Astrocyte of the hippocampus (primary cell): Measurements from ENCODE around the gene TCTN3.
A peak's percentile ranks its signal among the peaks of the same experiment; 100 is the strongest.
"Not testable (repeated sequence)": the region's sequence is repeated elsewhere in the genome, so short reads cannot be mapped to it uniquely, and the experiment has no call there.

Experiments
- DNase-seq: peaks from one replicate; pipeline ENCODE4 v3.0.0; 2011; ENCODE audit warnings: low read depth, low spot score

The TCTN3 gene

GRCh38 chr10:95688648-95689047 is 5.1 kb downstream of the TCTN3 start:
- no peak for DNase-seq

- no peak for DNase-seq
These were observed 9.8 kb downstream of the TCTN3 start for GRCh38 chr10:95683966-95684365.

- DNase-seq, result no peak
These were observed 18.2 kb downstream of the TCTN3 start for GRCh38 chr10:95675403-95676116.

GRCh38 chr10:95674643-95675042 is 19.1 kb downstream of the TCTN3 start:
- no peak for DNase-seq

GRCh38 chr10:95672641-95673040 is 21.1 kb downstream of the TCTN3 start:
- not testable (repeated sequence) for DNase-seq

GRCh38 chr10:95664543-95664942 is 29.2 kb downstream of the TCTN3 start:
- no peak for DNase-seq

GRCh38 chr10:95663496-95663895 is 30.2 kb downstream of the TCTN3 start:
- DNase-seq, result no peak

- no peak for DNase-seq
These were observed 31.9 kb downstream of the TCTN3 start for GRCh38 chr10:95661818-95662217.

- DNase-seq, result peak; percentile 83
These were observed 33.4 kb downstream of the TCTN3 start for GRCh38 chr10:95660283-95660682.

GRCh38 chr10:95657250-95657649 is 36.5 kb downstream of the TCTN3 start:
- no peak for DNase-seq

- peak; percentile 97 for DNase-seq
These were observed 37.2 kb downstream of the TCTN3 start, which contains the start of gene ALDH18A1 for GRCh38 chr10:95656291-95657164. Gene ALDH18A1 (minus strand): TSS chr10:95656711. CDS start chr10:95653377, 3,334 bp downstream.

- peak; percentile 54 for DNase-seq
These were observed 38.0 kb downstream of the TCTN3 start for GRCh38 chr10:95655571-95656290.

- no peak for DNase-seq
These were observed 39.8 kb downstream of the TCTN3 start for GRCh38 chr10:95653895-95654294.

- no peak for DNase-seq
These were observed 42.2 kb downstream of the TCTN3 start for GRCh38 chr10:95651346-95652060.

GRCh38 chr10:95650232-95650631 is 43.5 kb downstream of the TCTN3 start:
- DNase-seq, result no peak

GRCh38 chr10:95648138-95648537 is 45.6 kb downstream of the TCTN3 start:
- DNase-seq, result no peak

- no peak for DNase-seq
These were observed 47.6 kb downstream of the TCTN3 start for GRCh38 chr10:95646160-95646559.

- DNase-seq, result no peak
These were observed 48.8 kb downstream of the TCTN3 start for GRCh38 chr10:95644901-95645300.

GRCh38 chr10:95640891-95641315 is 52.8 kb downstream of the TCTN3 start:
- DNase-seq, result no peak

GRCh38 chr10:95637911-95638310 is 55.8 kb downstream of the TCTN3 start:
- no peak for DNase-seq

- no peak for DNase-seq
These were observed 56.6 kb downstream of the TCTN3 start for GRCh38 chr10:95637140-95637539.
